Panc1 (cell line): ENCODE data around the gene PHKA2. TPM values are rescaled to one million over a fixed set of nuclear protein-coding genes. Genes with fewer than 3 reads are reported as not detected.

Source experiments
- ATAC-seq: fragments of 200-7000 bp; cut with Tn5 transposase; 2 replicates; pipeline ENCODE4 v1.9.1; 2020; ENCODE audit warnings: mild to moderate bottlenecking, moderate library complexity
- BruUV-seq: library from RNA; stranded (reverse); fragments of 400-500 nt; replicated peaks from 2 replicates; lab custom pipeline; 2021; lab: Mats Ljungman, UMichigan
- CTCF ChIA-PET: fragments of 300-600 bp; sonication (Branson Sonifier 250); formaldehyde crosslinking; loops from one replicate; lab custom pipeline; 2022; ENCODE audit warnings: antibody characterized with exemption; lab: Charles Lee
- POLR2A ChIA-PET: fragments of 300-600 bp; sonication (Branson Sonifier 250); formaldehyde crosslinking; loops from one replicate; lab custom pipeline; 2022; ENCODE audit warnings: antibody characterized with exemption; lab: Charles Lee
- DNase-seq: peaks from one replicate; pipeline ENCODE4 v3.0.0-alpha.2; 2010; ENCODE audit warnings: low read depth, low spot score
- H3K27ac ChIP-seq: 2 replicates; pipeline ENCODE4 v1.5.1; 2011; ENCODE audit warnings: mild to moderate bottlenecking, low read length, inconsistent platforms
- H3K27me3 ChIP-seq: fragments of 200-500 bp; sonication (Bioruptor generic); 2 replicates; pipeline ENCODE4 v1.6.0; 2014; ENCODE audit warnings: low read length, inconsistent platforms; ENCODE audit not compliant: control insufficient read depth, insufficient read depth
- H3K36me3 ChIP-seq: fragments of 200-500 bp; sonication (Bioruptor generic); 2 replicates; pipeline ENCODE4 v1.5.1; 2014; ENCODE audit warnings: inconsistent platforms, mild to moderate bottlenecking, low read length, moderate library complexity; ENCODE audit not compliant: control insufficient read depth, insufficient read depth
- H3K4me1 ChIP-seq: 2 replicates; pipeline ENCODE4 v1.5.1; 2011; ENCODE audit warnings: inconsistent platforms, mild to moderate bottlenecking, low read length, moderate library complexity; ENCODE audit not compliant: control insufficient read depth, insufficient read depth
- H3K4me3 ChIP-seq, 2 experiments: 2 replicates each; pipeline ENCODE4 v1.5.1; 2011 to 2012; ENCODE audit warnings: low read depth in 2 of 2, low read length in 2 of 2, mild to moderate bottlenecking in 2 of 2, inconsistent platforms in 1 of 2, moderate library complexity in 1 of 2
- H3K9me3 ChIP-seq: fragments of 200-500 bp; sonication (Bioruptor generic); 2 replicates; pipeline ENCODE4 v1.5.1; 2014; ENCODE audit warnings: low read depth, mild to moderate bottlenecking, inconsistent platforms, low read length, moderate library complexity; ENCODE audit not compliant: control insufficient read depth, insufficient read depth
- POLR2AphosphoS5 ChIP-seq: IDR thresholded peaks from 2 replicates; pipeline ENCODE4 v1.6.1; 2012; ENCODE audit warnings: mild to moderate bottlenecking, low read depth, low read length, moderate library complexity
- SIN3A ChIP-seq: IDR thresholded peaks from 2 replicates; pipeline ENCODE4 v1.6.1; 2012; ENCODE audit warnings: low read depth, mild to moderate bottlenecking, low read length, moderate library complexity, borderline replicate concordance; ENCODE audit not compliant: insufficient read depth
- TCF7L2 ChIP-seq: IDR thresholded peaks from 2 replicates; pipeline ENCODE4 v1.6.1; 2011; ENCODE audit warnings: mild to moderate bottlenecking, low read depth, low read length, inconsistent platforms
- in situ Hi-C: cut with HindIII; loops from 2 replicates; pipeline ENCODE4 v1.10.0; 2016; ENCODE audit warnings: low sequenced_read_pairs, low pct_unique_long_range_greater_than_20kb
- intact Hi-C: fragments of 100-400 bp; cut with micrococcal nuclease; formaldehyde crosslinking; loops from one replicate; pipeline ENCODE4 v1.10.0; 2022; ENCODE audit not compliant: unreplicated experiment
- total RNA-seq: library from RNA; stranded (reverse); gene quantifications from one replicate; pipeline ENCODE4 v1.2.1, GENCODE V29; 2021; ENCODE audit not compliant: unreplicated experiment
- TF ChIP-seq, protein P1 (sequence below): fragments of 450-650 bp; IDR thresholded peaks from 2 replicates; pipeline ENCODE4 v1.5.1; 2017; ENCODE audit warnings: mild to moderate bottlenecking
- TF ChIP-seq, protein P2 (sequence below), 2 experiments: IDR thresholded peaks; 2 replicates each; pipeline ENCODE4 v1.6.1; 2011 to 2012; ENCODE audit warnings: low read depth in 2 of 2, control low read depth in 1 of 2, low read length in 1 of 2, mild to moderate bottlenecking in 1 of 2, moderate library complexity in 1 of 2; ENCODE audit not compliant: insufficient read depth in 1 of 2

PHKA2 gene
- total RNA-seq, 1 experiment from 2014 or later, result 20.6 TPM

DNA sequence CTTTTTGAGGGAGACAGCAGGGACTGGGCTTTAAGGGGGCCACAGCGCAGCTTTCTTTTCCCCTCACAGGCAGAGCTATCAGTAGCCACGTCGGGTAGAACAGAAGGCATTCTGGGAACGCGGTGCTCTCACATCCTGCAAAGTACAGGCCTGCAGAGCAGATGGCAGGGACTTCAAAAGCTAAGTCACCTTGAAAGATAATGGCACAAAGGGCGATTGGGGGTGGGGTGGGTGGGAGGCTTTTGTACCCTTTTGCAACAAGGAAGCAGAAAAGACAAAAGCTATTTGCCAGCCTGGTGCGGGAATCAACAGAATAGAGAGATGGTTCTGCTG is 93.9 kb downstream of the PHKA2 start:
- CTCF ChIA-PET, result no interaction called here
- in situ Hi-C loops, result no loop called here
- no peak for ATAC-seq

DNA sequence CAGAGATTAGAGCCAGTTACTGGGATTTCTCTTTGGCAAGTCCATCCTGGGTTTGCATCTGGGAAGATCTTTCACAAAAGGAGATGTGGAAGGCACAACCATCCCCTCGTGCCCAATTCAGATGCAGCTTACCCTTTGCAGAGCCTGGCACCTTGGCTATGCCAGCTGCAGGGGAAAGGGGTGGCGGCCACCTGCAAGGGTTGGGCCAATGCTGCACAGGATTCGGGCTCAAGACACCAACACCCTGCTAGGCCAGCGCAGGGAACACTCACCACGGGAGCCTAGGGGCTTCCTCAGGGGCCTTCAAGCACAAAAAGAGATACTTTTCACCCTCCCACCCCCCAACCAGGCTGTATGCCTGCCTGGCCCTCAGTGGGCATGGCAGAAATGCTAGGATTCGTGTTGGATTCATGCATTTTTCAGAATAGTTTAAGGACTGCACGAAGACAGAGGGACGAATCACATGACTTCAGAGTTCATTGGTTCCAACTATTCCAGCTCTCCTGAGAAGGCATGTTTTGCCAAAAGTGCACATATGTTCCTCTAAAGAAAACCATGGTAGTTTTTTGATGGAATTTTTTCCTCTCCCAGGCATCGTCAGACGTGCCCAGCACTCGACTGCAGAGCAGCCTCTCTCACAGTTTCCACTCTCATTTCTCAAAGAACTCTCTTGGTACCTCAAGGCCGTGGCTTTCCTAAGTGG is 94.4 kb downstream of the PHKA2 start:
- ATAC-seq (no peak), DNase-seq (no peak)
- intact Hi-C loops (loop anchor here (10.0 kb wide), 1 partner anchor 495 kb away; no protein-coding TSS in a partner anchor), in situ Hi-C loops (no loop called here)
- ChIA-PET POLR2A (no interaction called here), CTCF (no interaction called here)
- Histone ChIP-seq H3K4me1 (no peaks in the 10 kb centered on the region), H3K27ac (no peak overlapping the region), H3K9me3 (no peaks in the 10 kb centered on the region), H3K4me3 (no peak overlapping the region), H3K36me3 (no peaks in the 10 kb centered on the region), H3K27me3 (no peaks in the 10 kb centered on the region)
- TF ChIP-seq SIN3A, result no peak
- TF ChIP-seq, protein P1, sequence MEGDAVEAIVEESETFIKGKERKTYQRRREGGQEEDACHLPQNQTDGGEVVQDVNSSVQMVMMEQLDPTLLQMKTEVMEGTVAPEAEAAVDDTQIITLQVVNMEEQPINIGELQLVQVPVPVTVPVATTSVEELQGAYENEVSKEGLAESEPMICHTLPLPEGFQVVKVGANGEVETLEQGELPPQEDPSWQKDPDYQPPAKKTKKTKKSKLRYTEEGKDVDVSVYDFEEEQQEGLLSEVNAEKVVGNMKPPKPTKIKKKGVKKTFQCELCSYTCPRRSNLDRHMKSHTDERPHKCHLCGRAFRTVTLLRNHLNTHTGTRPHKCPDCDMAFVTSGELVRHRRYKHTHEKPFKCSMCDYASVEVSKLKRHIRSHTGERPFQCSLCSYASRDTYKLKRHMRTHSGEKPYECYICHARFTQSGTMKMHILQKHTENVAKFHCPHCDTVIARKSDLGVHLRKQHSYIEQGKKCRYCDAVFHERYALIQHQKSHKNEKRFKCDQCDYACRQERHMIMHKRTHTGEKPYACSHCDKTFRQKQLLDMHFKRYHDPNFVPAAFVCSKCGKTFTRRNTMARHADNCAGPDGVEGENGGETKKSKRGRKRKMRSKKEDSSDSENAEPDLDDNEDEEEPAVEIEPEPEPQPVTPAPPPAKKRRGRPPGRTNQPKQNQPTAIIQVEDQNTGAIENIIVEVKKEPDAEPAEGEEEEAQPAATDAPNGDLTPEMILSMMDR, result no peak
- TF ChIP-seq, protein P2, sequence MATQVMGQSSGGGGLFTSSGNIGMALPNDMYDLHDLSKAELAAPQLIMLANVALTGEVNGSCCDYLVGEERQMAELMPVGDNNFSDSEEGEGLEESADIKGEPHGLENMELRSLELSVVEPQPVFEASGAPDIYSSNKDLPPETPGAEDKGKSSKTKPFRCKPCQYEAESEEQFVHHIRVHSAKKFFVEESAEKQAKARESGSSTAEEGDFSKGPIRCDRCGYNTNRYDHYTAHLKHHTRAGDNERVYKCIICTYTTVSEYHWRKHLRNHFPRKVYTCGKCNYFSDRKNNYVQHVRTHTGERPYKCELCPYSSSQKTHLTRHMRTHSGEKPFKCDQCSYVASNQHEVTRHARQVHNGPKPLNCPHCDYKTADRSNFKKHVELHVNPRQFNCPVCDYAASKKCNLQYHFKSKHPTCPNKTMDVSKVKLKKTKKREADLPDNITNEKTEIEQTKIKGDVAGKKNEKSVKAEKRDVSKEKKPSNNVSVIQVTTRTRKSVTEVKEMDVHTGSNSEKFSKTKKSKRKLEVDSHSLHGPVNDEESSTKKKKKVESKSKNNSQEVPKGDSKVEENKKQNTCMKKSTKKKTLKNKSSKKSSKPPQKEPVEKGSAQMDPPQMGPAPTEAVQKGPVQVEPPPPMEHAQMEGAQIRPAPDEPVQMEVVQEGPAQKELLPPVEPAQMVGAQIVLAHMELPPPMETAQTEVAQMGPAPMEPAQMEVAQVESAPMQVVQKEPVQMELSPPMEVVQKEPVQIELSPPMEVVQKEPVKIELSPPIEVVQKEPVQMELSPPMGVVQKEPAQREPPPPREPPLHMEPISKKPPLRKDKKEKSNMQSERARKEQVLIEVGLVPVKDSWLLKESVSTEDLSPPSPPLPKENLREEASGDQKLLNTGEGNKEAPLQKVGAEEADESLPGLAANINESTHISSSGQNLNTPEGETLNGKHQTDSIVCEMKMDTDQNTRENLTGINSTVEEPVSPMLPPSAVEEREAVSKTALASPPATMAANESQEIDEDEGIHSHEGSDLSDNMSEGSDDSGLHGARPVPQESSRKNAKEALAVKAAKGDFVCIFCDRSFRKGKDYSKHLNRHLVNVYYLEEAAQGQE (IDR thresholded peaks at IDR 0.05; ENCODE audit: insufficient read depth in 1 of 2, low read depth in 2 of 2, low read length in 1 of 2), result no peak
- no peak for TF ChIP-seq TCF7L2
- TF ChIP-seq POLR2AphosphoS5, result no peak
- BruUV-seq, result no TSS peak

More for the DNA sequence above, 93.9 kb downstream of the PHKA2 start:
- no peaks in the 10 kb centered on the region for H3K4me1 ChIP-seq
- intact Hi-C loops, result no loop called here
- H3K4me3 ChIP-seq, result no peak overlapping the region
- no peak for DNase-seq
- H3K9me3 ChIP-seq, result no peaks in the 10 kb centered on the region
- H3K27ac ChIP-seq, result no peak overlapping the region
- TF ChIP-seq SIN3A (no peak), TCF7L2 (no peak), POLR2AphosphoS5 (no peak)
- TF ChIP-seq, protein P1, result no peak
- TF ChIP-seq, protein P2 (IDR thresholded peaks at IDR 0.05; ENCODE audit: insufficient read depth in 1 of 2, low read depth in 2 of 2, low read length in 1 of 2), result no peak
- H3K36me3 ChIP-seq, result no peaks in the 10 kb centered on the region
- no TSS peak for BruUV-seq
- POLR2A ChIA-PET, result no interaction called here
- no peaks in the 10 kb centered on the region for H3K27me3 ChIP-seq
